HG02885 (cell line): ENCODE results near the gene IL16.

ENCODE experiments used
- ATAC-seq: cut with Tn5 transposase; IDR thresholded peaks from one replicate; pipeline ENCODE4 v1.9.1; 2021; ENCODE audit warnings: mild to moderate bottlenecking; ENCODE audit not compliant: unreplicated experiment, poor library complexity

IL16 gene

DNA sequence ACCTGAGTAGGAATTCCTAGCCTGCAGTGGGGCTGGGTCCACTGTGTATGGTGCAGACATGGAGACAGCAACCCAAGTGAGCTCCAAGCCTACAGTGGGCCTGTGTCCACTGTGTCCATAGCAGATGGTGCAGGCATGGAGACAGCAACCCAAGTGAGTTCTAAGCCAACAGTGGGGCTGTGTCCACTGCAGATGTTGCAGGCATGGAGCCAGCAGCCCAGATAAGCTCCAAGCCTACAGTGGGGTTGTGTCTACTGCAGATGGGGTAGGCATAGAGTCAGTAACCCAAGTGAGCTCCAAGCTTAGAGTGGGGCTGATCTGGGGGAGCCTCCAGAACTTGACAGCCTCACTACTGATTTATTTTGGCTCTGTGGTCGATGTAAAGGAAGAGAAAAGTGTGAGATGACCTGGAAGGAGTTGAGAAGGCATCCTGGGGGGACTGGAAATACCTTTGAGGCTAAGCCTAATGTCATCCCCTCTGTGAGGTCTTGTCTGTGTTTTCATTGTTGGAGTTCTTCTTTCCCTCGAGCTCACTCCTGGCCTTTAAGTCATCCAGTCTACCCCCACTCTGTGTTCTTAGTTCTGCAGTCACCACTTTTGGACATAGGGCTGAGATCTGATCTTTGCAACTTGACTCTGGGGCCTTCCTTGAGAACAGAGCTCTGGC, 22.4 kb upstream of the IL16 start:
- ATAC-seq: no peak

- no peak for ATAC-seq
Observed at GRCh38 chr15:81174792-81175327, 21.8 kb upstream of the IL16 start.

DNA sequence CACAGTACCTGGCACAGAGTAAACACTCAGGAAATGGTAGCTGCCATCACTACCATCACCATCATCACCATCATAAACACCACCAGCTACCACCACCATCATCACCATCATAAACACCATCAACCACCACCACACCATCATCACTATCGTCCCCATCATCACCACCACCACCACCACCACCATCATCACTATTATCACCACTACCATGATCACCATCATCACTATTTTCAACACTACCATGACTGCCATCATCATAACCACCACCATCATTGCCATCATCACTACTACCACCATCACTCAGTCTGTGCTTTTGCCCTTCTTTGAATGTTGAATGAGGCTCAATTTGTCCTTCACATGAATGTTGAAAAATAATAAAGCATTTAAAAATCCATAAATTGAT, 21.2 kb upstream of the IL16 start:
- no peak for ATAC-seq

- no peak for ATAC-seq
Observed at GRCh38 chr15:81176291-81176893, 20.3 kb upstream of the IL16 start.

DNA sequence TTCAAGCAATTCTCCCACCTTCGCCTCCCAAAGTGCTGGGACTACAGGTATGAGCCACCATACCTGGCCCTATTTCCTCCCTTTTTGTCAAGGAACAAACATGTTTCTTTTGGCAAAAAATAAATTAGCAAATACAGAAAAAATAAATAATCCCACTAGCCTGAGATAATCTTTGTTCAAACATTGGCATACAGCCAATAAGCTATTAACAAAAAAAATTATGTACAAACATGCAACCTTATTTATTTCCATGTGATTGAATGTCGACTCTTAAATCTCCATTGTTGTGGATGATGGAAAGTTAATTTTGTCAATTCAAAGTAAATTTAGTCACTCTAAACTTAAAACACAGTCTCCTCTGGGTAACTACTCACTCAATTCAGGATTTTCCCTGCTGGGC, 18.3 kb upstream of the IL16 start:
- no peak for ATAC-seq

- no peak for ATAC-seq
Observed at GRCh38 chr15:81181220-81181619, 15.5 kb upstream of the IL16 start.

GRCh38 chr15:81182031-81182755, 14.5 kb upstream of the IL16 start:
- ATAC-seq: no peak

DNA sequence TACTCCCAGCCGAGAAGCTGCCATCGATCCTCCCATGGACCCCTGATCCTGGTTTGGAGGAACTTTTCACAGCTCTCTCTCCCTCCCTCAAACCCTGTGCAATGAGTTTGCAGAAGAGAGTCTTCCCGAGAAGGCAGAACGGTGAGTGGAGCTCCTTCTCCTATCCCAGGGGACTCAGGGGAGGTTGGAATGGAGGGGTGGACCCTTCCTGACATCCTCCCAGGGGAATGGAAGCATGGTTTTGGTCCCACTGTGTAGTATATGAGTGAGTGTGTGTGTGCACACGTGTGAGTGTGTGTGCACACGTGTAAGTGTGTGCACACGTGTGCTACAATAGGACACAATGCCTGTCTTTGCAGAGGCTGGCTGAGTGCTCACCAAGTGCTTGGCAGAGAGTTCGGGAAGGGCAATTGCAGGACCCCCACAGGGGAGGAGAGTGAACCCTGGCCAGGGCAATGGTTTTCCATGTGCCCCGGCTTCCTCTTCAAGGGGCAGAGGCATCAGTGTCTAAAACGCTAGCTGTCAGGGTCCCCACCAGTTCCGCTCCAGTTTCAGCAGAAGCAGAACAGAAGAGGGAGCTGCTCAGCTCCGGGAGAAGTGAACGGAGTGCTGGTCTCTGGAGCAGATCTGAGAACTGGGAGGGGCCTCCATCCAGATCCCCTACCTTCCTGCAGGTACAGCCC, 13.8 kb upstream of the IL16 start:
- no peak for ATAC-seq

DNA sequence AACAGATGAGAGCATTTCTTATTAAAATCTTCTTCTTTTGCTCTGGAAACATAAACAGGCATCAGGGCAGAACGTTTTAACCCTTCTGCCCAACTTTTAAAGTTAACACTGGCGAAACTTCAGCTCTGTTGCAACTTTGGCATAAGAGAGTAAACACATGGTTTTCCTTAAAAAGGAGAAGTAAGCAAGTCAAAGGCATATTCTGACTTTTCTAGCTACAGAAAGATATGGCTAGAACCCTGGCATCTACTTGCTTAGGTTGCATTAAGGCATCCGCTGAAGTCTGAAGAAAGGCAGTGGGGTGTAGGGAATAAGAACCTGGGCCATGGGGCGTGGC, 13.3 kb upstream of the IL16 start:
- ATAC-seq: no peak

DNA sequence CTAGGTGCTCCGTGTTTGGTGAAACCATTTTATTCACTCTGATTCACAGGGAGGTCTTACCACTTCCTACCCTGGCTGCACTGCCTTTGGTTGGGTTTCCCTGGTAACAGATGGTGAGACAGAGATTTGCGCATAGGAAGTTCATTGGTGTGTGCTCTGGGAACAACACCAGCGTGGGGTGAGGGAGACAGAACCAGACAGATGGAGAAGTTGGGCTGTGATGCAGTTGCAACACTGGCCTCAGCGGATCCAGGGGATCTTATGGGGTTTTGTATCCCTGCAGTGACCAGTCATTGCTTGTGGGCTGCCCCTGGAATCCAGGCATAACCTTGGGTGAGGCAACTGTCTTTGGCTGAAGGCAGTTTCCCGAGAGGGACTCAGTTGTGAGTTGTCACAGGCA, 12.5 kb upstream of the IL16 start:
- ATAC-seq: no peak

- no peak for ATAC-seq
Observed at GRCh38 chr15:81185631-81186295, 10.9 kb upstream of the IL16 start.

GRCh38 chr15:81188354-81188753, 8.3 kb upstream of the IL16 start:
- no peak for ATAC-seq

DNA sequence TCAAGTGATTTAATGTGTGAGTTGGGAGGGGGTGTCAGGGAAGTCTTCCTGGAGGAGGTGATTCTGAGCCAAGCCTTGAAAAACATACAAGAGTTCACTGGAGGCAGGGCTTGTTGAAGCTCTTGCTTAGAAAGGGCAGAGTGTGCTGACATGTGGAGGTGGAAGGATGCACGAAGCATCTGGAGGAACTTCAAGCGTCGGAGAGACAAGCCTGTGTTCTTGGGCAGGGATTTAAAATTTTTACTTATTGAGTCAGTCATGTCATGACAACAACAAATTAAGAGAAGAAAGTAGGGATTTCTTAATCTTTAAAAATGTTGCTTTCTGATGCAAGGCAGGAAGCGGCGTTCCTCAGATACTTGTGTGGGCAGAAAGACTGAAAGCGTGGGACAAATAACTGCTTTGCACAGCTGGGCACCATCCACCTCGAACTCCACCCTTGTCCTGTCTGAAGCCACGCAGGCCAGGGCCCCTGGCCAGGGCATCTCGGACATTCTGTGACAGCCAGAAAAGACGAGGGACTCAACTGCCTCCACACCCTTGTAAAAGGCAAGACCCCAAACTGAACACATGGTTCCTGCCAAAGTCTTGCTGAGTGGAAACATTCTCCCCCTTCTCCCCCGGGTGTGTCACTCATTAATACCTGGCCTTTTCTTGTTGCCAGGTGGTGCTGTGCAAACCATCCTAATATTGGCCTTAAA, 6.9 kb upstream of the IL16 start:
- no peak for ATAC-seq

GRCh38 chr15:81190922-81191507, 5.7 kb upstream of the IL16 start:
- no peak for ATAC-seq

GRCh38 chr15:81191701-81192100, 5.0 kb upstream of the IL16 start:
- no peak for ATAC-seq

DNA sequence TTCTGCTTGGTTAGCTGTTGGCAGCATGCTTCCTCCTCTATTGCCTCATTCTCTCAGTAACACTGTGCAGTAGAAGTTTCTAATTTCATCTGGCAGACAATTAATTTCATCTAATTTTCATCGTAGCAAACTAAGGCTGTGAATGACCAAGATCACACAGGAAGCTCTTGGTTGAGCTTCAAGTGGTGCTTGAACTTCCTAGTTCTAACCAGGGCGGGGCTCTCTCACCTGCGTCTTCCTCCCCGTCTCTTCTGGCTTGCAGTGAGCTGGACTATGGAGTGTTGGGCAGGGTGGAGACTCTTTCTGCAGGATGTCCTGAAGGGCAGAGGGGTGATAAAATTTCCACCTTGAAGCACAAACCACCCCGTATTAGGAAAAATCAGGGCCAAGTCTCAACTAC, 2.0 kb upstream of the IL16 start:
- no peak for ATAC-seq

- ATAC-seq: no peak
Observed at GRCh38 chr15:81195339-81195864, 1.3 kb upstream of the IL16 start.

- no peak for ATAC-seq
Observed at GRCh38 chr15:81197255-81197630, 564 bp downstream of the IL16 start.

GRCh38 chr15:81197688-81198281, 1.1 kb downstream of the IL16 start:
- no peak for ATAC-seq
